HG03439 (cell line): ENCODE data around the gene NCAM1.

Source experiments
- ATAC-seq: cut with Tn5 transposase; IDR thresholded peaks from one replicate; pipeline ENCODE4 v1.9.1; 2021; ENCODE audit warnings: mild to moderate bottlenecking, moderate library complexity; ENCODE audit not compliant: unreplicated experiment

The NCAM1 gene

DNA sequence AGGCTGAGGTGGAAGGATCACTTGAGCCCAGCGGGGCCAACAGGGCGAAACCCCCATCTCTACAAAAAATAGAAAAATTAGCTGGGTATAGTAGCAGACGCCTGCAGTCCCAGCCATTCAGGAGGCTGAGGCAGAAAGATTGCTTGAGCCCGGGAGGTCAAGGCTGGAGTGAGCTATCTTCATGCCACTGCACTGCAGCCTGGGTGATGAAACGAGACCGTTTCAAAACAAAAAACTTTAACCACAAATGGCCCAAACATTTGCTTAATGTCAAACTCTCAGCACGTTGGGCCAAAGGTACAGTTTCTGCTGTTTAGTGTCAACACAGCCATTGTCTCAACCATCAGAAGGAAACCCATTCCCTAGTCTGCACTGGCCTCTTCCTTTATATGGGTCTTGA, 284.0 kb downstream of the NCAM1 start:
- no peak for ATAC-seq

DNA sequence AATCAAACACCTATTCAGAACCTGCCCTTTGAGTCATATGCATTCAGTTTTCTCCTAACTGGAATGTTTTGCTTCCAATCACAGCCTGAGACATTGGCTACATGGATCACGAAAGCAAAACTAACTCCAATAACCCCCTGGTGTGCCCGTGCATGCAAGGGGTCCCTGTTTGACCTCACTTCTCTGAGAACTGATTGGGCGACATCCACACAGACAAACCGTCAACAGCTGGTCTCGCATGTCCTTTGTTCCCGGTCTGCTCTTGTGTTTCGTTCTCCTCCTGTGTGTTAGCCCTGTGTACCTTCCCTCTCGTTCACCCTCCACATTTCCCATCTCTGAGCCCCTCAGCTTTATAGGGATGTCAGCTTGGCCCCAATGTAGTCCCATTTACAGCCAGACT, 286.0 kb downstream of the NCAM1 start:
- ATAC-seq, result no peak

DNA sequence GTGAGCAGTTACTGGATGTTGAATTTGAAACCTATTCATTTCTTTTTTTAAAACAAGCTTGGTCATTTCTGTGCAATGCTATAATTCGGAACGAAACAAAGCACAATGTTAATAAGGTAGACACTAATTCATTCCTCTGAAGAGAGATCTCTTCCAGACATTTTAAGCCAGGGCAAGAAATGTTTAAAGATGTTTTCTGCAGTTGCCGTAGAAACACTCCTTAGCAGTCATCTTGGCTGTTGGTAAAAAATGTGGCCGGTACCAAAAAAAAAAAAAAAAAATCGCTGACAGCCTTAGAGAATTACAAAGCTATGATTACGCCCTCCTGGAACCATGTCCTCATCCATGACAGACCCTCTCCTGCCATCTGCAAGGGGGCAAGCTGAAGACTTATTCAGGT, 286.7 kb downstream of the NCAM1 start:
- no peak for ATAC-seq

DNA sequence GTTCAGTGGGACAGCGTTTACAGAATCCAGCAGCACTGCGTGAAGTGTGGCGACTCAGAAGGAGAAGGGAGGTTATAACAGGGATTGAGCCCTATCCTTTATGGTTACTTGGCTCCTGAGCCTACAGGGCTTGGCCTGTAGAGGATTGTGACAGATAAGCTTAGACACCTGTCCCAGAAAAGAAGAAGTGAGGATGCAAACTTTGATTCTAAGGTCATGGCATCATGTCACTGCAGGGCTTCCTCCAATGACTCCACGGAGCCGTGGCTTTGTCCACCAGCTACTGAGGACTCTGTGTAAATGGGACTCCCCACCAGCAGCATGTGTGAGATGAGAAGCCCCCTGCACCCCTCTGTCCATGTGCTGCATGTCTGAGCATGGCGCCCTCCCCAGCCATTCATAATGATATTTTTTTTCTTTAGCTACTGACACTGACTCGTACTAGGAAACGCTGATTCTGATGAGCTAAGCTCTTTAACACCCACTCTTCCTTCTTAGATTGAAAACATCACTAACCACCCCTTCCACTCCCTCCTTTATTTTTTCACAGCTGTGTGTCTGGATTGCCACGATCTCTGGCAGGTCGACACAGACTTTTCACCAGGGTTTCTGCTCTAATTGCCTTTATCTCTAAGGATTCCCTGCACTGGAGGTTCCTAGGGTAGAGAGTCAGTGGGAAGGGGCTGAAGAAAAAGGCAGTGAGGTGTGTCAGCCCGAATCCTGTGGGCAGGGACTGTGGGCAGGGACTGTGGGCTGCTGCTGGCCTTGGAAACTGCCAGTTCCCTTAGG, 287.7 kb downstream of the NCAM1 start:
- ATAC-seq, result no peak

DNA sequence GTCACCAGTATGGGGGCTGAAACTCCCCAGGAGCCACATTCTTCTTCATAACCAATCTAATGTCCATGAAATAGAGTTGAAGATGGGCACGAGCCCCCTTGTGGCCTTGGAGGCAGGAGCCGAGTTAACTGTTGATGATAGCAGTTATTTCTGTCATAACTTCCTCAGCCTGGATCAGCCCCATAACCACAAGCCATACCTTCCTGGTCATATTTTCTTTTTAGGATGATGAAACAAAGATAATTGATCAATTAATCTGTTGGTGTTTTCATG, 288.2 kb downstream of the NCAM1 start:
- ATAC-seq, result no peak

DNA sequence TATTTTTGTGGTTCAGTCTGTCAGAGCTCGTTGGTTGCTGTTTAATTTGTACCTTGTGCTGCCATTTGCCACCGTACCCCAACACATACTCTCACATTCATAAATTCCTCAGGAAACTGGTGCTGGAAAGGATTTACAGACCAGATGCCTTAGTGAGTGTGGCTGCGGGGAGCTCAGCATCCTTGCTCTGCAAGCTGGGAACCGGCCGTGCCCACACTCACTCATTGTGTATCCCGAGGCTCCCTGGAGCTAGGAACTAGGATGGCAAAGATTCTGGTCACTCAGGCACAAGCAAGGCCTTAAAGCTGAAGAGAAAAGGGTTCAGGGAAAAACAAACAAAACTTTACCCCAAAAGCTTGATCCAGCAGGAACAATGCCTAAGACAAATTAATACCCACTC, 288.6 kb downstream of the NCAM1 start:
- ATAC-seq, result no peak

DNA sequence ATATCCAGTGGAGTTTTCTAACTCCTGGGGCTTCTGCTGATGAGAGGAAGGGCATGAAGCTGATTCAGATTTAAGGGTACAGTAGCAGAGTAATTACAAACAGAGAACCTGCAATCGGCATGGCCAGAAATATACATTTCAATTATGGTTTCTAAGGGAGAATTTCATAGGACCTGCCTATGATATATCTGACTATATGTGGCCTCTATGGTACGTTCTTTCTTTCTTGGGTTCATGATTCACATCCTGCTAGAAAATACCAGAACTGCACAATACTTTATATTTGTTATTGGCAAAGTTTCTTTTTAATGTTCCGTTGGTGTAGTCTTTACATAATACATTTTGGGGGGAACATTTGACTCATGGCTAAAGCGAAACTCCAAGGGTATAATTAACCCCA, 290.1 kb downstream of the NCAM1 start:
- ATAC-seq, result no peak

DNA sequence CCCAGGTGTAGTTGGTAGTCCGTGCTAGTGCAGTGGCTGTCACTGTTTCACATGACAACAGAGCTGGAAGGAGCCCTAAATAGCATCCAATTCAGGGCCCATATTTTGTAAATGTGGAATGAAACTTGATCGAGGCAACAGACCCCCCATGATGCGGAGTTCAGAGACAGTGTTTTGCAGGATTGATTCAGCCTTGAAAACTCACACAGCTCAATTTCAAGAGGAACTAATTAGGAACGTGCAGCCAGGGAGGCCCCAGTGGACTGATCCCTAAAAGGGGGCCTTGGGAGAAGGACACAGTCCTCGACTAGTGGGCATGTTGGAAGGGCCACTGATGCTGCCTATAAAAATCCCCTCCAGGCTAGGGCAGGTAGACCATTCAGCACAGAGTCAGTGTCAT, 292.2 kb downstream of the NCAM1 start:
- no peak for ATAC-seq

DNA sequence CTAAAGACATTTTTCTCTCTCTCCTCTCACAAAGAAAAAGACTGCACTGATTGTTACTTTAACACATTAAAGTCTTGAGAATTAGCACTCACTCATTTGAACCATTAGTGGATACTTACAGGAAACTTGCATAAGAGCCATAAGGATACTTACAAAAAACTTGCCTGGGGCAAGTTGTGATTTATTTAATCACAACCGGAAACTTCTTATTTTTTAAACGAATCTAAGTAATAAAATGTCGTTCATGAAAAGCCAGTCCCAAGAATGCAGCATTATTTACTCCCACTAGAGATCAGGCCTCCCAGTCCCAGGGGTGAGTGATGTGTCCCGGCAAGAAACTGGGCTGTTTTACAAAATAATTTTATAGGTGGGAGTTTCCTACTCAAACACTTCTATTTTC, 293.9 kb downstream of the NCAM1 start:
- ATAC-seq, result no peak

DNA sequence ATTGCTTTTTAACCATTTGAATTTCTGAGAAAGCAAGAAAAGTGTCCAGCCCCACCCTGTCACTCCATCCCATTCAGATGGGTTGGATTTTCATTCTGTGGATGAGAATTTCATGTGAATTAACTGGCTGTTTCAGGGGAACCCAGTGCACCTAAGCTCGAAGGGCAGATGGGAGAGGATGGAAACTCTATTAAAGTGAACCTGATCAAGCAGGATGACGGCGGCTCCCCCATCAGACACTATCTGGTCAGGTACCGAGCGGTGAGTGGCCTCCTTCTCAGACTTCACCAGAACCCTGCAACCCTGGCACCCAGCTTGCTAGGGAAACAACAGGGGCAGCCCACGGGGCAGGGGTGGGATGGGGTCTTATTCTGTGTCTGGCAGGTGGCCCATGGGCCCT, 294.5 kb downstream of the NCAM1 start:
- no peak for ATAC-seq

DNA sequence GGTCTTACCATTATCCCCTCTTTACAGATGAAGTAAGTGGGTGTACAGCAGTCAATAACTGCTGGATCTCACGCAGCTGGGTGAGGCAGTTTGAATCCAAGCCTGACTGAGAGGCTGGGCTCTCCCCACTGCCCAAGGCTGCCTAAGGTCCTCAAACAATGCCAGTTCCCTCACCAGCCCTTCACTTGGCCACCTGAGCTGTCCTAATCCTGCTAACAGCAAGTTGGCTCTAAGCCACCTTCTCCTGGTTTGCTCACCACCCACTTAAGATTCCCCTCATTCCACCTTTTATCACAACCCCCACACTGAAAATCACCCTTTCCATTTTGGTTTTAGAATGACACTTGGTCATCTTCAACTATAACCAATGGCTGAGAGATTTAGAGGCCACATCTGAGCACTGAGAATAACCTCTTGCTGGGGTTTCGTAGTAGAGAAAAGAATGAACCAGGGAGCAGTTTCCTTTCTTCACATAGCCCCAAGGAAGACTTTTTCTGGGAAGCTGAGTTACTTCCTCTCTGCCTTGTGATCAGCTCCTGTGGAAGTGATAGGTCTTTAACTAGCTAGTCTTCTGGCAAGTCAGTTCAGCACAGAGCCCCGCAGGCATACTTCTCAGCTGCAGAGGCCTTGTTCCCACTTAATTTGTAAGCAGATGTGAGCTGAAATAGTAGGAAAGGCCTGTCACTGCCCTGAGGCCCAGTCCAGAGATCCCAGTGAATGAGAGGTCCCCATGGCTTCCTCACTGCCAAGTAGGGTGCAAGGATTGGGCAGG, 295.4 kb downstream of the NCAM1 start:
- ATAC-seq, result no peak

DNA sequence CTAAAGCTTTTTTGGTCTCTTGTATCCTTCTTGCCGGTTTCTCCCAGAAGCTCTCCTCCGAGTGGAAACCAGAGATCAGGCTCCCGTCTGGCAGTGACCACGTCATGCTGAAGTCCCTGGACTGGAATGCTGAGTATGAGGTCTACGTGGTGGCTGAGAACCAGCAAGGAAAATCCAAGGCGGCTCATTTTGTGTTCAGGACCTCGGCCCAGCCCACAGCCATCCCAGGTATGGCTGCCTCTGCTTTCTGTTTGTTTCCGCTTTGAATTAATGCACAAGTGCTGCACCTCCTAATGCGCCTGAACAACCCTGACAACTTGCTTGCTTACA, 298.8 kb downstream of the NCAM1 start:
- ATAC-seq, result no peak

DNA sequence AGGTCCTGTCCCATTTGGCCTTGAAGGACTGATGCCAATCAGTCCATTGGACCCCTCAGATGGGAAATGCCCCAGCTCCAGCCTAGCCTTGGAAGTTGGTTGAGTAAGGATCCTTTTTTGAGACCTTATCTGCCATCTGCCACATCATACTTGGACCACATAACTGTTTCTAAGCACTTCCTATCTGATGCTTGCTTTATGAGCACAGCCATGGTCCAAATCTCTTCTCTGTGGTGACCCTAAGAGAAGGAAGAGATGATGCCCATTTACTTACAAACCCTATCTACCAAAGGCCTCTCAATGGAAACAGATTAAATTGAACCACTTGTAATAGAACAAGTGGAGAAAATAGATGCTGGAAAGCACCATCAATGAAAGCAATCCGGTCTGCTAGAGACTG, 299.3 kb downstream of the NCAM1 start:
- no peak for ATAC-seq

DNA sequence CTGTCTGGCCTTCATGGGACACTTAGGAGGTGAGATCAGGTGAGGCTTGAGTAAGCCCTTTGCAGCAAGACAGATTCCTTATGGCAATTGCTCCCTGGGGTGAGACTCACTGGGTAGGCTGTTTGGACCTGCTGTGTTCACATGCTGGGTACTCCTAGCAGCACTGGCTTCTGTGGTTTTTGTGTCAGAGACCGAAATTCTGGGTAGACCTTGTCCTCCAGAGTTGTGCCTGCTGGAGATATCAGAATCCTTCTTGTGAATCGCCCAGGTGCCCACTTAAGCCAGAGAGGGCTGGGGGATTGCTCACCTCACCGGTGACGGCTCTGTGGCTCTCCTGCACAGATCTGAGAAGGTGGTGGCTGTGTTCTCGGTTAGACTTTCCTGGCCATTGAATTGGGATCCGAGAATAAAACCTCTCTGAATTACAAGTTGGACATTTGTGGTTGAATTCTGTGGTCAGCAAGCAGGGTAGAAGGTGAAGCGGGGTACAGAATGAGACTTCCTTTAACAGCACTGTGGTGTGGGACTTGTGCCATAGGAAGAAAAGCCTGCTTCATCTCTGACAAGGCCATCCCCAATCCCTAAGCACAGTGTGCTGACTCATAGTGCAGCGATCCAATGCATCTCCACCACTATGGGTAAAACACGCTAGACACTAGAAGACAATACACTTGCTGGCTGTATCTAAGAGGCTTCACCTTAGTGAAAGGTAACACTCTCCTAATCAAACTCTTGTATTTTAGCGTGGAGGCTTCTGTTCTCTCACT, 300.7 kb downstream of the NCAM1 start:
- no peak for ATAC-seq

DNA sequence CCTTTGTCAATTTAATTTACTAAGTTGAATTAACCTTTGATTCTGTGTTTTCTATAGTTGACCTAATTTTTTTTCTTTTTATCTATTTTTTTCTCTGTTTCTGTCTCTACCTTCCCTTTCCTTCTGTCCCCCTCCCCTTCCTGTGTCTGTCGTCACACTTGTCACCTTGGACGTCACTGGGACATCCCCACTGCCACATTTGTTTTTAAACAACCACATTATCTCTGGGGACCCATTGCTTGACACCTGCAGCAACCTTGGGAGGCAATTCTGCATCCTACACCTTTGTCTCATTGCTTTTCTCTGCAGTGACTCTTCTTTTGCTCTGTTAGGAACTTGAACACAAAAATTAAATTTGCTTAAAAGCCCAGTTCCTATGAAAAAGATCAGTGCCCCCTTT, 301.4 kb downstream of the NCAM1 start:
- ATAC-seq, result no peak

DNA sequence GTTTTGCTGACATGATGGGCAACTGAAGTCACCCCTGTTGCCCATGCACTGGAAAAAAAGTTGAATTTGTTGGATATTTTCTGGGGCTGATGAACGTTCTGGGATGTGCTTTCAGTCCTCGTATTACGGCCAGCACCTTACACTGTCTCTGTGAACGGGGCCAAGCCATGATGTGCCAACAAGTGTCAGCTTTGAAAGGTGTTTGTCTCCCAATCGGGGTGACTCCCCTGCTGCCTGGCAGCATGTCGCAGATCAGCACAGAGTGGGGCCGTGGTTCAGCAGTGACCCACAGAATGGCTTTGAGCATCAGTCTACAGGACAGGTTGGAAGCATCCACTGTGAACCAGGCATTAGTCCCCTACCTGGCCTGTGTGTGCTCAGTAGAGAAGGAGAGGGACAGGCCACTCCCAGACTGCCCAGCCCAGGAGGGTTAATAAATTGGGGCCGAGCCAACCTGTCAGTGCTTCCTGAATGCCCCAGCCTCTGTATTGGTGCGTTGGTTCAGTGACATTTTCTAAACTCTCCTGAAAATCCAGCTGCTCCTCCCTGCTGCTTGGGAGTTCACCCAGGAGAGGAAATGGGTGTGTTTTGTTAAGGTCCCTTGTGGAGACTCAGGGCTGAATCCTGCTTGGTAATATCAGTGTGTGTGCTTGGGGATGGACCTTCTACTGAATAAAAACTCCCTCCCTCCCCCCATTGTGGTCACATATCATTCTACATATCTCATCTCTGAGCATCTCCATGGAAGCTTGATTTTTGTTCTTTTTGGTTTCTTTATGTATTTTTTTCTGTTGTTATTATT, 302.4 kb downstream of the NCAM1 start:
- ATAC-seq, result no peak

DNA sequence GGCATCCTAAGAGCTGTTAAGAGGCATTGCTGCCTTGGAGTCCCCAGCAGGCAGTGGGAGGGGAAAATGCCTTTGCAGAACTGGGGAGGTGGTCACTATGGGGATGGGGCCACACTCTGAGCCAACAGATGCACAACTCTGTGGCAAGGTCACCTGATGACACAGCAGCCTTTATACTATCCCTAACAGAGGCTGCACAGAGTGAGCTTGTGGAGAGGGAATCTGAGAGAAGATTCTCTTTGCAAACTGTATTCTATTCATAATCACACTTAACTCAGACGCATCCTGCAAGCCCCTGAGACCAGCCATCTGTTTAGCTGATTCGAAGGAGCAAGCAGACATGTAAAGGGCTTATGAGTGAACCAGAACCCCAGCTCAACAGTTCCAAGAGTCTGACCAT, 304.1 kb downstream of the NCAM1 start:
- ATAC-seq, result no peak

DNA sequence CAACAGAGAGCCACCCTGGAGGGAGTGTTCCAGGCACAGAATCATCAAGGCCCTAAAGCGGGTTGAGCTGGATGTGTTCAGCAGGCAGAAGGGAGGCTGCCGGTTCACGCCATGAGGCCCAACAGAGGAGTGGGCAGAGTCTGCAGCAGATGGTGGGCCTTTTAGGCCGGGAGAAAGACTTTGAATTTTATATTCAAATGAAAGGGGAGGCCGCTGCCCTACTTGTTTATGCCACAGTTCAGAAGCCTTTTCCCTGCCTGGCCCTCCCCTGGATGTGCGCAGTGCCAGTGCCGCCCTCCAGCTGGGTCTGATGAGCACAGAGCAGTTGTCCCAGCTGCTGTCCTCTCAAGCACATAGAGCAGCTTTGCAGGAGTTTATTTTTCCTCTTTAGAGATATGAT, 306.3 kb downstream of the NCAM1 start:
- no peak for ATAC-seq

DNA sequence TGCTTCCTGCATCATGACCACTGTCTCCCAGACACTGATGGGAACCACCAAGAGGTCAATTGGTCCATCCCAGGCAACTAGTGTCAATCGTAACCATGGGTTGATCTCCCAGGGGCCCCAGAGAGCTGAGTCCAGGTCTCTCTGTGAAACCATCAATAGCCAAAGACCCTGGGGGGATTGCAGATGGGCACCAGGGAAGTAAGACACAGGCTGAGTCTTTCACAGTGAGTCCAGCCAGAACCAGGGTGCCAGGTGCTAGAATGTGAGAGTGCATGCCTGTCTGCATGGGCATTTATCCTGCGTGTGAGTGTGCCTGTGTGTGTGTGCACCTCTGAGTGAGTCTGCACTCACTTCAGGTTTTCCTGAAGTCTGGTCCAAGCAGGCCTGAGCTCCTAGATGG, 307.9 kb downstream of the NCAM1 start:
- no peak for ATAC-seq

DNA sequence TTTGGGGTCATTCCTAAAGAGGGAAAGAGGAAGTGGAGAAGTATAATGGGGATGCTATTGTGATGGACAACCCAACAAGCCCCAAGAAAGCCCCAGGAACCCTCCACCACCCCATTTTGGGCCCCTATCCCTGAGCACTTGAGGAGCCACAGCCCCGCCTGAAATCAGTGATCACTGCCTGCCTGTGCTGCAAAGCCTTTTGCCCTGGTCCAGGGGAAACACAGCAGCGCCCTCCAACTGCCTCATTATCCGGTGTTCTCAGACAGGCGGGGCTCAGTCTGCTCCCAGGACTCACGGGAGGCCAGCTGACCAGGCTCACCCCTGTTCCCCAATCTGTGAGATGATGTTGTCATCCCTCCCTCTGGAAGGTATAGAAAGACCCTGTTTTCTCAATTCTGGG, 308.4 kb downstream of the NCAM1 start:
- no peak for ATAC-seq

DNA sequence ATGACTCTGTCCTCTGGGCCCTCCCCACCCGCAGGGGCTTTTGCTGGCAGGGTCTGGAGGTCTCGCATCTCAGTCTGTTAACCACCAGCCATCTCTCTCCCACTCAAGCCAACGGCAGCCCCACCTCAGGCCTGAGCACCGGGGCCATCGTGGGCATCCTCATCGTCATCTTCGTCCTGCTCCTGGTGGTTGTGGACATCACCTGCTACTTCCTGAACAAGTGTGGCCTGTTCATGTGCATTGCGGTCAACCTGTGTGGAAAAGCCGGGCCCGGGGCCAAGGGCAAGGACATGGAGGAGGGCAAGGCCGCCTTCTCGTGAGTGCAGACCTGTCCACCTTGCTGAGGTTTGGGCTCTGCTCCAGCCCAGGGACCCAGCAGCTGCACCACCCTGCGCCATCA, 308.9 kb downstream of the NCAM1 start:
- ATAC-seq, result no peak
